ENCODE data around the gene NRIP1. TPM values are rescaled to one million over a fixed set of nuclear protein-coding genes. Genes with fewer than 3 reads are reported as not detected.

Gene NRIP1
- total and polyA plus RNA-seq, 2 of the 8 experiments (the other 6 are each of a cell fraction or from before 2014, with no cell fraction given): 1.5 to 9.3 TPM

GRCh38 chr21:14962217-14962616 lies 102.6 kb downstream of the NRIP1 start (continued):
- TF ChIP-seq EZH2 (IDR thresholded peaks at IDR 0.05; ENCODE audit: low read depth, low read length, severe bottlenecking): no peak
- TF ChIP-seq EGR1 (IDR thresholded peaks at IDR 0.05; ENCODE audit: borderline replicate concordance, low read depth, low read length): no peak
- TF ChIP-seq SP1 (IDR thresholded peaks at IDR 0.05; ENCODE audit: low read depth, low read length): no peak
